Gastrocnemius medialis (tissue), 4 donors: ENCODE results near the gene STPG1.

Experiments
- CTCF ChIP-seq, 5 experiments: fragments of 450-650 bp in 3 of 5; fragments of 200-600 bp in 2 of 5; sonication (generic) in 2 of 5; IDR thresholded peaks in 4 of 5; conservative IDR thresholded peaks in 1 of 5; 1 replicate in 4 of 5; 2 replicates in 1 of 5; pipeline ENCODE4 v1.5.1; 2016 to 2019; ENCODE audit warnings: antibody characterized with exemption in 5 of 5, mild to moderate bottlenecking in 3 of 5, moderate library complexity in 3 of 5
- POLR2A ChIP-seq, 2 donors: fragments of 450-650 bp; IDR thresholded peaks; one replicate each; pipeline ENCODE4 v1.6.1; 2017; ENCODE audit warnings: antibody characterized with exemption in 2 of 2, mild to moderate bottlenecking in 2 of 2, moderate library complexity in 2 of 2

DNA sequence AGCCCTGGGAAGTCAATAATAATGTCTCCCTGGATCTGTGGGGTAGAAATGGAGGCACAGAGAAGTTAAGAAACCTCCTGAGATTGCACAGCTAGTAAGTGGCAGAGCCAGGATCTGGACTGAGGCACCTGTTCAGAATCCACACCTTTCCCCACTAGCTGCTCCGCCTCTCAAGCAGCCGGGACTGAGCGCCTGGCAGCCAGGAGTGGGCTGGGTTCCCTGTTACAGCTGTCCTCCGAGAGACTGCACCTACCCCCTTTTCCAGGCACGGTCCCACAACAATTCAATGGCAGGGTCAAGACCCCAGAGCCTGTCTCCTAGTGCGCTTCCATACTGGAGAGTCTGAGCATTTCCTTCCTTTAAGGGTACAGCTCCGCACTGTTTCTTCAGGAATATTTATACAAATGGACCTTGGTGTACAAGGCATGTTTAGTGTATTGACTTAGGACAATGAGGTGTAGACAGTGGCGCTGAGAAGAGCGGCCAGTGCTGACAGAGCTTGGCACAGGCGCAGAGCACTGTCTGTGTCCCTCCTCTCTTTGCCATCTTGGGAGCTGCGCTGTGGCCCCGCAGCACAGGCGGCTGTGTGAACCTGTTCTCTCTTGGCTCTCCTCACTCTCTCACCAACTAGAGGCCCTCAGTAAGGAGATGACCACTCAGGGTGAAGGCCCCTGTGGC is 70.0 kb downstream of the STPG1 start:
- no peak for TF ChIP-seq CTCF (IDR thresholded peaks at IDR 0.05 in 4 of 5, conservative IDR thresholded peaks at IDR 0.05 in 1 of 5)
- TF ChIP-seq POLR2A (IDR thresholded peaks at IDR 0.05), result no peak
